ENCODE results near the gene PLAAT4. TPM values are rescaled to one million over a fixed set of nuclear protein-coding genes. Genes with fewer than 3 reads are reported as not detected.

PLAAT4 gene
- total and polyA plus RNA-seq, 7 donors = 4.3 to 12.2 (median 8.5) TPM

GRCh38 chr11:63592975-63593395 is 56.4 kb downstream of the PLAAT4 start:
- H3K9me3 ChIP-seq = no peaks in the 10 kb centered on the region
- DNase-seq (no peak), ATAC-seq (peak in 3 of 4 donors; percentile 21 to 54 (median 46))
- TF ChIP-seq, protein P1, sequence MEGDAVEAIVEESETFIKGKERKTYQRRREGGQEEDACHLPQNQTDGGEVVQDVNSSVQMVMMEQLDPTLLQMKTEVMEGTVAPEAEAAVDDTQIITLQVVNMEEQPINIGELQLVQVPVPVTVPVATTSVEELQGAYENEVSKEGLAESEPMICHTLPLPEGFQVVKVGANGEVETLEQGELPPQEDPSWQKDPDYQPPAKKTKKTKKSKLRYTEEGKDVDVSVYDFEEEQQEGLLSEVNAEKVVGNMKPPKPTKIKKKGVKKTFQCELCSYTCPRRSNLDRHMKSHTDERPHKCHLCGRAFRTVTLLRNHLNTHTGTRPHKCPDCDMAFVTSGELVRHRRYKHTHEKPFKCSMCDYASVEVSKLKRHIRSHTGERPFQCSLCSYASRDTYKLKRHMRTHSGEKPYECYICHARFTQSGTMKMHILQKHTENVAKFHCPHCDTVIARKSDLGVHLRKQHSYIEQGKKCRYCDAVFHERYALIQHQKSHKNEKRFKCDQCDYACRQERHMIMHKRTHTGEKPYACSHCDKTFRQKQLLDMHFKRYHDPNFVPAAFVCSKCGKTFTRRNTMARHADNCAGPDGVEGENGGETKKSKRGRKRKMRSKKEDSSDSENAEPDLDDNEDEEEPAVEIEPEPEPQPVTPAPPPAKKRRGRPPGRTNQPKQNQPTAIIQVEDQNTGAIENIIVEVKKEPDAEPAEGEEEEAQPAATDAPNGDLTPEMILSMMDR (IDR thresholded peaks at IDR 0.05) = peak; percentile 37
- H3K36me3 ChIP-seq (ENCODE audit: insufficient read depth in 1 of 2, low read depth in 1 of 2) = peaks cover 5 to 85% of the 10 kb centered on the region in 2 donors
- WGBS, 3 donors = 78 to 81% (median 78%) methylated on average over 4 of the region's 4 CpGs
- no peak overlapping the region for H3K27ac ChIP-seq
- H3K27me3 ChIP-seq (ENCODE audit: insufficient read depth in 3 of 3, low read length in 2 of 3) = no peaks in the 10 kb centered on the region
- H3K4me3 ChIP-seq = no peak overlapping the region
- H3K4me1 ChIP-seq = no peaks in the 10 kb centered on the region
- intact Hi-C loops (cut with DNase I) = loop anchor here in 1 of 2 donors (5.0 kb wide), 1 partner anchor 39 kb away; no protein-coding TSS in a partner anchor

- 66 to 88% (median 76%) methylated on average over 4 of the region's 4 CpGs for WGBS, 3 donors
- TF ChIP-seq, protein P1 (IDR thresholded peaks at IDR 0.05) = no peak
- ATAC-seq = peak in 3 of 4 donors; percentile 35 to 41 (median 41)
- H3K4me3 ChIP-seq = no peak overlapping the region
- peak overlapping the region; percentile 23 for H3K27ac ChIP-seq
- H3K27me3 ChIP-seq (ENCODE audit: insufficient read depth in 3 of 3, low read length in 2 of 3) = no peaks in the 10 kb centered on the region
- peaks cover 2 to 64% of the 10 kb centered on the region in 2 donors for H3K36me3 ChIP-seq (ENCODE audit: insufficient read depth in 1 of 2, low read depth in 1 of 2)
- no peaks in the 10 kb centered on the region for H3K9me3 ChIP-seq
- intact Hi-C loops (cut with DNase I) = no loop called here
- no peaks in the 10 kb centered on the region for H3K4me1 ChIP-seq
- no peak for DNase-seq
Measured at GRCh38 chr11:63595296-63595695, 58.7 kb downstream of the PLAAT4 start.

Other genes with a start within 250 kb of the PLAAT4 start
- not detected for gene SLC22A9, start 167.0 kb upstream of the PLAAT4 start, total RNA-seq
- not detected for gene SLC22A9, start 167.0 kb upstream of the PLAAT4 start, polyA plus RNA-seq
- under 1 TPM; 0.11 to 0.59 (median 0.44) TPM for gene PLAAT5, start 45.6 kb upstream of the PLAAT4 start, total RNA-seq
- under 1 TPM; 0.14 to 0.33 (median 0.30) TPM for gene PLAAT5, start 45.6 kb upstream of the PLAAT4 start, polyA plus RNA-seq
- under 1 TPM in 3 of 4 donors, not detected in 1; 0.16 to 0.54 (median 0.42) TPM for gene LGALS12, start 30.7 kb upstream of the PLAAT4 start, total RNA-seq
- gene LGALS12, start 30.7 kb upstream of the PLAAT4 start, polyA plus RNA-seq = 1 to 10 TPM in 1 of 3 donors, under 1 TPM in 2; 0.22 to 2.0 (median 0.53) TPM
- gene PLAAT2, start 26.6 kb downstream of the PLAAT4 start, total RNA-seq = not detected
- under 1 TPM in 1 of 3 donors, not detected in 2; 0.16 TPM for gene PLAAT2, start 26.6 kb downstream of the PLAAT4 start, polyA plus RNA-seq
- gene PLAAT3, start 77.6 kb downstream of the PLAAT4 start, total RNA-seq = 100 to 1,000 TPM in 1 of 4 donors, 10 to 100 TPM in 3; 67.6 to 102 (median 83.6) TPM
- gene PLAAT3, start 77.6 kb downstream of the PLAAT4 start, polyA plus RNA-seq = 100 to 1,000 TPM in 1 of 3 donors, 10 to 100 TPM in 2; 50.0 to 115 (median 82.3) TPM
- gene ATL3, start 134.6 kb downstream of the PLAAT4 start, total RNA-seq = 10 to 100 TPM in 3 of 4 donors, 1 to 10 TPM in 1; 9.4 to 12.2 (median 10.7) TPM
- gene ATL3, start 134.6 kb downstream of the PLAAT4 start, polyA plus RNA-seq = 1 to 10 TPM; 3.2 to 6.4 (median 3.3) TPM
- gene RTN3, start 144.7 kb downstream of the PLAAT4 start, total RNA-seq = 100 to 1,000 TPM in 1 of 4 donors, 10 to 100 TPM in 3; 40.5 to 110 (median 70.8) TPM
- 100 to 1,000 TPM in 1 of 3 donors, 10 to 100 TPM in 2; 35.3 to 162 (median 62.0) TPM for gene RTN3, start 144.7 kb downstream of the PLAAT4 start, polyA plus RNA-seq
- 10 to 100 TPM in 1 of 4 donors, 1 to 10 TPM in 3; 4.4 to 10.9 (median 7.8) TPM for gene ZFTA, start 232.0 kb downstream of the PLAAT4 start, total RNA-seq
- 10 to 100 TPM in 1 of 3 donors, 1 to 10 TPM in 2; 2.1 to 14.7 (median 5.0) TPM for gene ZFTA, start 232.0 kb downstream of the PLAAT4 start, polyA plus RNA-seq

Data from psoas muscle (tissue), 8 donors.